ENCODE results near the gene RPLP1. TPM values are rescaled to one million over a fixed set of nuclear protein-coding genes. Genes with fewer than 3 reads are reported as not detected.

The RPLP1 gene
- polyA plus RNA-seq, 1 donor (not counting 4 experiments of a cell fraction or from before 2014, with no cell fraction given): 755 TPM

DNA sequence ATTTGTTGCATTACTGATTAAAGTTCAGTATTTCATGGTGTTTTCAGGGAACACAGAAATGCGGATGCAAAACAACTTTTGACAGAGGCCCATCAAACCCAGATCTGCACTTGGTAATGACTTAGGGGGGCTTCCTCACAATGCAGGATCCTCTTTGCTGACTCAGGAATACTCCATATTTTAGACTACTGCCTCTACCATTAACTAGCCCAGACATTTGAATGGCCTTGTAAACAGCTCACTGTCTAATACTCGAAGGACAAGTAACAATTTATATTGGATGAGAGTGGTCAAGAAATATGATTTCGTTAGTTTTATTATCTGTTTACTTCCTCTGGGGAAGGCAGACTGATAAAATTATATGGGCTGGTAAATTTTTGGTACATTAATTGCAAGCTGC lies 47.5 kb upstream of the RPLP1 start:
- FAIRE-seq (no peak), DNase-seq (ENCODE audit: low read depth, low spot score) (no peak)
- H3K4me1 ChIP-seq (ENCODE audit: control insufficient read depth, extremely low read depth, insufficient read depth, low read length): peaks cover 2% of the 10 kb centered on the region
- dilution Hi-C loops (cut with MboI; ENCODE audit: extremely low pct_ligation_motif_present, low sequenced_read_pairs): no loop called here
- H3K27ac ChIP-seq (ENCODE audit: control insufficient read depth, insufficient read depth, low read length): no peak overlapping the region
- H3K79me2 ChIP-seq (ENCODE audit: control insufficient read depth, insufficient read depth, low read length): no peaks in the 10 kb centered on the region
- no peaks in the 10 kb centered on the region for H3K9me1 ChIP-seq (ENCODE audit: control insufficient read depth, extremely low read depth, insufficient read depth, low read length)
- H3K9ac ChIP-seq (ENCODE audit: control insufficient read depth, extremely low read depth, insufficient read depth, low read length): no peak overlapping the region
- H3K4me2 ChIP-seq (ENCODE audit: control insufficient read depth, extremely low read depth, insufficient read depth, low read depth, low read length): no peak overlapping the region
- H3K9me3 ChIP-seq (ENCODE audit: control insufficient read depth, low read depth, low read length): no peaks in the 10 kb centered on the region
- no peak overlapping the region for H2AFZ ChIP-seq (ENCODE audit: control insufficient read depth, low read length)
- no peak overlapping the region for H3K4me3 ChIP-seq (ENCODE audit: control insufficient read depth in 2 of 3, extremely low read depth in 1 of 3, insufficient read depth in 2 of 3, low read depth in 1 of 3, low read length in 3 of 3)
- H4K20me1 ChIP-seq (ENCODE audit: control insufficient read depth, extremely low read depth, insufficient read depth, low read length): no peaks in the 10 kb centered on the region
- no peaks in the 10 kb centered on the region for H3K27me3 ChIP-seq (ENCODE audit: control insufficient read depth, extremely low read depth, insufficient read depth, low read length)
- TF ChIP-seq, protein P1, sequence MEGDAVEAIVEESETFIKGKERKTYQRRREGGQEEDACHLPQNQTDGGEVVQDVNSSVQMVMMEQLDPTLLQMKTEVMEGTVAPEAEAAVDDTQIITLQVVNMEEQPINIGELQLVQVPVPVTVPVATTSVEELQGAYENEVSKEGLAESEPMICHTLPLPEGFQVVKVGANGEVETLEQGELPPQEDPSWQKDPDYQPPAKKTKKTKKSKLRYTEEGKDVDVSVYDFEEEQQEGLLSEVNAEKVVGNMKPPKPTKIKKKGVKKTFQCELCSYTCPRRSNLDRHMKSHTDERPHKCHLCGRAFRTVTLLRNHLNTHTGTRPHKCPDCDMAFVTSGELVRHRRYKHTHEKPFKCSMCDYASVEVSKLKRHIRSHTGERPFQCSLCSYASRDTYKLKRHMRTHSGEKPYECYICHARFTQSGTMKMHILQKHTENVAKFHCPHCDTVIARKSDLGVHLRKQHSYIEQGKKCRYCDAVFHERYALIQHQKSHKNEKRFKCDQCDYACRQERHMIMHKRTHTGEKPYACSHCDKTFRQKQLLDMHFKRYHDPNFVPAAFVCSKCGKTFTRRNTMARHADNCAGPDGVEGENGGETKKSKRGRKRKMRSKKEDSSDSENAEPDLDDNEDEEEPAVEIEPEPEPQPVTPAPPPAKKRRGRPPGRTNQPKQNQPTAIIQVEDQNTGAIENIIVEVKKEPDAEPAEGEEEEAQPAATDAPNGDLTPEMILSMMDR (optimal IDR thresholded peaks at IDR 0.05 in 1 of 3, IDR thresholded peaks at IDR 0.05 in 1 of 3, conservative IDR thresholded peaks at IDR 0.05 in 1 of 3; ENCODE audit: extremely low read depth in 1 of 3, insufficient read depth in 2 of 3, low read length in 3 of 3): no peak
- TF ChIP-seq EZH2 (IDR thresholded peaks at IDR 0.05; ENCODE audit: low read length): no peak
- no peaks in the 10 kb centered on the region for H3K36me3 ChIP-seq (ENCODE audit: control insufficient read depth in 2 of 2, extremely low read depth in 1 of 2, insufficient read depth in 2 of 2, low read length in 2 of 2)

DNA sequence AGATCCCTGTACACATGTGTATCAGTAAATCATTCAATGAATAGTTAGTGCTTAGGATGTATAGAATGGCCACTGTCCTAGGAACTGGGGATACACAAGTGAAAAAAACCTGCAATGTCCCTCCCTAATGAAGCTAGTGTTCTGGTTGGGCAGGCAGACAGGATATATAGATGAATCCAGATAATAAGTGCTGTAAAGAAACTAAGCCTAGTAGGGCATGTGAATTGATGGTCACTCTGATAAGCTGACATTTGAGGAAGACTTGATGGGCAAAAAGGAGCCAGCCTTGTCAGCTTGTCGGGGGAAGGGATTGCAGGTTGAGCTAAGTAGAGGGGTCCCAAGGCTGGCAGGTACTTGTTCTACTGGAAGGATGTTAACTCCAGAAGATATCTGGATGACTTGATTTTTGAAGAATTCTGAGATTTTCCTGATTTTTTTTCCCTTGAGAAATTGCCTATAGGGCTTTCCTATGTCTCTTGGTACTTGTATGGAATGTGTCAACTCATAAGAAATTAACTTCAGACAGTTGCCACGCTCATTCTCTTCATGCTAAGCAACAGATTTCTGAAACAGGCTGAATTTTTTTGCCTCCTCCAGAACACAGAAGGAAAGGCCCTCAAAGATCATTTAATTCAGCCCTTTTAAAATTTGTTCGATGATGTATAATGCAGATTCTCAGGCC lies 44.8 kb upstream of the RPLP1 start:
- no peak overlapping the region for H3K27ac ChIP-seq (ENCODE audit: control insufficient read depth, insufficient read depth, low read length)
- no peaks in the 10 kb centered on the region for H3K36me3 ChIP-seq (ENCODE audit: control insufficient read depth in 2 of 2, extremely low read depth in 1 of 2, insufficient read depth in 2 of 2, low read length in 2 of 2)
- H3K9me1 ChIP-seq (ENCODE audit: control insufficient read depth, extremely low read depth, insufficient read depth, low read length): no peaks in the 10 kb centered on the region
- dilution Hi-C loops (cut with MboI; ENCODE audit: extremely low pct_ligation_motif_present, low sequenced_read_pairs): no loop called here
- FAIRE-seq (no peak), DNase-seq (ENCODE audit: low read depth, low spot score) (no peak)
- no peaks in the 10 kb centered on the region for H3K27me3 ChIP-seq (ENCODE audit: control insufficient read depth, extremely low read depth, insufficient read depth, low read length)
- no peaks in the 10 kb centered on the region for H3K9me3 ChIP-seq (ENCODE audit: control insufficient read depth, low read depth, low read length)
- no peak overlapping the region for H3K4me2 ChIP-seq (ENCODE audit: control insufficient read depth, extremely low read depth, insufficient read depth, low read depth, low read length)
- H4K20me1 ChIP-seq (ENCODE audit: control insufficient read depth, extremely low read depth, insufficient read depth, low read length): no peaks in the 10 kb centered on the region
- TF ChIP-seq, protein P1 (optimal IDR thresholded peaks at IDR 0.05 in 1 of 3, IDR thresholded peaks at IDR 0.05 in 1 of 3, conservative IDR thresholded peaks at IDR 0.05 in 1 of 3; ENCODE audit: extremely low read depth in 1 of 3, insufficient read depth in 2 of 3, low read length in 3 of 3): no peak
- TF ChIP-seq EZH2 (IDR thresholded peaks at IDR 0.05; ENCODE audit: low read length): no peak
- H3K79me2 ChIP-seq (ENCODE audit: control insufficient read depth, insufficient read depth, low read length): no peaks in the 10 kb centered on the region
- peaks cover 7% of the 10 kb centered on the region for H3K4me1 ChIP-seq (ENCODE audit: control insufficient read depth, extremely low read depth, insufficient read depth, low read length)
- no peak overlapping the region for H3K9ac ChIP-seq (ENCODE audit: control insufficient read depth, extremely low read depth, insufficient read depth, low read length)
- no peak overlapping the region for H2AFZ ChIP-seq (ENCODE audit: control insufficient read depth, low read length)
- no peak overlapping the region for H3K4me3 ChIP-seq (ENCODE audit: control insufficient read depth in 2 of 3, extremely low read depth in 1 of 3, insufficient read depth in 2 of 3, low read depth in 1 of 3, low read length in 3 of 3)
